Gastroesophageal sphincter (tissue), 3 donors: ENCODE results near the gene NKAIN2.

Experiments used
- CTCF ChIP-seq, 4 experiments: fragments of 200-600 bp in 2 of 4; fragments of 450-650 bp in 2 of 4; sonication (generic) in 1 of 4; IDR thresholded peaks; one replicate each; pipeline ENCODE4 v1.5.1; 2017 to 2019; ENCODE audit warnings: antibody characterized with exemption in 4 of 4, mild to moderate bottlenecking in 2 of 4, moderate library complexity in 2 of 4
- POLR2A ChIP-seq, 2 donors: fragments of 450-650 bp; IDR thresholded peaks; one replicate each; pipeline ENCODE4 v1.6.1; 2017; ENCODE audit warnings: antibody characterized with exemption in 2 of 2, mild to moderate bottlenecking in 2 of 2, moderate library complexity in 1 of 2
- POLR2AphosphoS5 ChIP-seq: sonication (generic); formaldehyde crosslinking; IDR thresholded peaks from one replicate; pipeline ENCODE4 v1.6.1; 2017; ENCODE audit warnings: antibody characterized with exemption

GRCh38 chr6:123788319-123788718 is 15.3 kb upstream of the NKAIN2 start:
- TF ChIP-seq CTCF (IDR thresholded peaks at IDR 0.05) (no peak), POLR2AphosphoS5 (no peak), POLR2A (IDR thresholded peaks at IDR 0.05) (no peak)
